HEK293 (cell line): ENCODE measurements around the gene PINLYP.

Experiments used
- AEBP2 ChIP-seq: fragments of 450-650 bp; formaldehyde crosslinking; IDR thresholded peaks from 2 replicates; pipeline ENCODE4 v1.5.1; 2016; ENCODE audit warnings: missing biosample characterization, missing genetic modification characterization, borderline replicate concordance
- ATF2 ChIP-seq: fragments of 450-650 bp; formaldehyde crosslinking; IDR thresholded peaks from 2 replicates; pipeline ENCODE4 v1.5.1; 2016; ENCODE audit warnings: missing biosample characterization, missing genetic modification characterization, low read depth
- FEZF1 ChIP-seq: fragments of 450-650 bp; formaldehyde crosslinking; IDR thresholded peaks from 2 replicates; pipeline ENCODE4 v1.5.1; 2016; ENCODE audit warnings: missing biosample characterization, missing genetic modification characterization
- IKZF3 ChIP-seq: fragments of 450-650 bp; IDR thresholded peaks from 2 replicates; pipeline ENCODE4 v1.5.0; 2018; ENCODE audit warnings: missing biosample characterization, mild to moderate bottlenecking, missing genetic modification characterization, moderate library complexity
- KLF17 ChIP-seq: fragments of 450-650 bp; formaldehyde crosslinking; IDR thresholded peaks from 2 replicates; pipeline ENCODE4 v1.5.1; 2016; ENCODE audit warnings: missing biosample characterization, missing genetic modification characterization
- OVOL3 ChIP-seq: fragments of 450-650 bp; formaldehyde crosslinking; IDR thresholded peaks from 2 replicates; pipeline ENCODE4 v1.5.1; 2016; ENCODE audit warnings: missing biosample characterization, missing genetic modification characterization
- SETDB1 ChIP-seq: IDR thresholded peaks from one replicate; pipeline ENCODE4 v1.6.1; 2017; ENCODE audit warnings: mild to moderate bottlenecking, low read length, moderate library complexity, mixed read lengths; ENCODE audit not compliant: insufficient read length
- TRIM28 ChIP-seq: IDR thresholded peaks from 2 replicates; pipeline ENCODE4 v1.6.1; 2011; ENCODE audit warnings: low read length, control low read depth, borderline replicate concordance
- ZBTB7A ChIP-seq: fragments of 450-650 bp; formaldehyde crosslinking; IDR thresholded peaks from 2 replicates; pipeline ENCODE4 v1.5.1; 2016; ENCODE audit warnings: low read depth, missing biosample characterization, missing genetic modification characterization
- ZFP41 ChIP-seq: fragments of 450-650 bp; formaldehyde crosslinking; IDR thresholded peaks from 2 replicates; pipeline ENCODE4 v1.5.1; 2016; ENCODE audit warnings: missing biosample characterization, missing genetic modification characterization, borderline replicate concordance
- ZIC2 ChIP-seq: fragments of 450-650 bp; formaldehyde crosslinking; IDR thresholded peaks from 2 replicates; pipeline ENCODE4 v1.5.1; 2016; ENCODE audit warnings: missing biosample characterization, missing genetic modification characterization
- ZNF10 ChIP-seq: fragments of 450-650 bp; formaldehyde crosslinking; IDR thresholded peaks from 2 replicates; pipeline ENCODE4 v1.5.1; 2017; ENCODE audit warnings: missing biosample characterization, missing genetic modification characterization
- ZNF133 ChIP-seq: fragments of 450-650 bp; formaldehyde crosslinking; IDR thresholded peaks from 2 replicates; pipeline ENCODE4 v1.5.1; 2016; ENCODE audit warnings: missing biosample characterization, missing genetic modification characterization
- ZNF16 ChIP-seq: fragments of 450-650 bp; formaldehyde crosslinking; IDR thresholded peaks from 2 replicates; pipeline ENCODE4 v1.5.1; 2016; ENCODE audit warnings: low read depth, missing biosample characterization, missing genetic modification characterization
- ZNF184 ChIP-seq: fragments of 450-650 bp; IDR thresholded peaks from 2 replicates; pipeline ENCODE4 v1.5.1; 2018; ENCODE audit warnings: missing biosample characterization, mild to moderate bottlenecking, missing genetic modification characterization
- ZNF266 ChIP-seq: fragments of 450-650 bp; formaldehyde crosslinking; IDR thresholded peaks from 2 replicates; pipeline ENCODE4 v1.5.1; 2016; ENCODE audit warnings: missing biosample characterization, missing genetic modification characterization, low read depth
- ZNF335 ChIP-seq: fragments of 450-650 bp; formaldehyde crosslinking; conservative IDR thresholded peaks from 2 replicates; pipeline ENCODE4 v1.5.1; 2016; ENCODE audit warnings: missing biosample characterization, missing genetic modification characterization
- ZNF350 ChIP-seq: fragments of 450-650 bp; formaldehyde crosslinking; IDR thresholded peaks from 2 replicates; pipeline ENCODE4 v1.5.0; 2017; ENCODE audit warnings: missing biosample characterization, mild to moderate bottlenecking, missing genetic modification characterization
- ZNF391 ChIP-seq: fragments of 450-650 bp; formaldehyde crosslinking; IDR thresholded peaks from 2 replicates; pipeline ENCODE4 v1.5.1; 2016; ENCODE audit warnings: low read depth, missing biosample characterization, missing genetic modification characterization, borderline replicate concordance
- ZNF473 ChIP-seq: fragments of 450-650 bp; formaldehyde crosslinking; IDR thresholded peaks from 2 replicates; pipeline ENCODE4 v1.5.1; 2017; ENCODE audit warnings: missing biosample characterization, missing genetic modification characterization
- ZNF501 ChIP-seq: fragments of 450-650 bp; formaldehyde crosslinking; IDR thresholded peaks from 2 replicates; pipeline ENCODE4 v1.5.1; 2016; ENCODE audit warnings: missing biosample characterization, missing genetic modification characterization
- ZNF529 ChIP-seq: fragments of 450-650 bp; formaldehyde crosslinking; IDR thresholded peaks from 2 replicates; pipeline ENCODE4 v1.5.1; 2017; ENCODE audit warnings: missing genetic modification characterization, missing biosample characterization; ENCODE audit not compliant: insufficient replicate concordance
- ZNF571 ChIP-seq: fragments of 450-650 bp; formaldehyde crosslinking; IDR thresholded peaks from 2 replicates; pipeline ENCODE4 v1.5.0; 2017; ENCODE audit warnings: missing biosample characterization, missing genetic modification characterization
- ZNF610 ChIP-seq: fragments of 450-650 bp; formaldehyde crosslinking; IDR thresholded peaks from 2 replicates; pipeline ENCODE4 v1.5.1; 2016; ENCODE audit warnings: missing biosample characterization, missing genetic modification characterization, borderline replicate concordance
- ZNF621 ChIP-seq: fragments of 450-650 bp; formaldehyde crosslinking; IDR thresholded peaks from 2 replicates; pipeline ENCODE4 v1.5.1; 2017; ENCODE audit warnings: missing biosample characterization, missing genetic modification characterization
- ZNF639 ChIP-seq: fragments of 450-650 bp; formaldehyde crosslinking; IDR thresholded peaks from 2 replicates; pipeline ENCODE4 v1.5.1; 2016; ENCODE audit warnings: missing biosample characterization, missing genetic modification characterization
- ZNF768 ChIP-seq: fragments of 450-650 bp; formaldehyde crosslinking; IDR thresholded peaks from 2 replicates; pipeline ENCODE4 v1.5.1; 2018; ENCODE audit warnings: missing biosample characterization, mild to moderate bottlenecking, missing genetic modification characterization
- ZNF785 ChIP-seq: fragments of 450-650 bp; formaldehyde crosslinking; IDR thresholded peaks from 2 replicates; pipeline ENCODE4 v1.5.1; 2016; ENCODE audit warnings: missing biosample characterization, missing genetic modification characterization
- ZXDB ChIP-seq: fragments of 450-650 bp; formaldehyde crosslinking; IDR thresholded peaks from 2 replicates; pipeline ENCODE4 v1.5.1; 2016; ENCODE audit warnings: missing biosample characterization, missing genetic modification characterization
- TF ChIP-seq, protein P1 (sequence below): fragments of 450-650 bp; formaldehyde crosslinking; conservative IDR thresholded peaks from 2 replicates; pipeline ENCODE4 v1.5.1; 2016; ENCODE audit warnings: low read depth, missing biosample characterization, missing genetic modification characterization

The PINLYP gene

DNA sequence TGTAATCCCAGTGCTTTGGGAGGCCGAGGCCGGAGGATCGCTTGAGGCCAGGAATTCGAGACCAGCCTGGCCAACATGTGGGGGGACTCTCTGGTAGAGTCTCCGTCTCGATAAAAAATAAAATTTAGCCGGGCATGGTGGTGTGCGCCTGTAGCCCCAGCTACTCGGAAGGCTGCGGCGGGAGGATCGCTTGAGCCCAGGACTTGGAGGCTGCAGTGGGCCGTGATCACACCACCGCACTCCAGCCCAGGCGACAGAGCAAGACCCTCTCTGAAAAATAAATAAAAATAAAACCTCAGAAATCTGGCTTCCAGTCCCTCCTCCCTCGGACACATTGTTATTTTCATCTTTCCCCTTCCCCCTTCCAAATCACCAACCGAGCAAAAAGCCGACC is 20.0 kb downstream of the PINLYP start (continued):
- TF ChIP-seq AEBP2, result no peak
- TF ChIP-seq ATF2, result no peak
- TF ChIP-seq FEZF1 (tag by site-specific recombination), result no peak
- TF ChIP-seq ZNF639 (tag by site-specific recombination), result no peak
- no peak; the same call in 1 of the 2 replicates for TF ChIP-seq ZNF768 (tag by site-specific recombination)
- TF ChIP-seq ZNF133 (tag by site-specific recombination), result no peak
- TF ChIP-seq OVOL3, result no peak
- TF ChIP-seq ZNF266 (tag by site-specific recombination), result no peak
- peak; percentile 69; the same call in 1 of the 2 replicates for TF ChIP-seq ZNF10 (tag by site-specific recombination)
- 0 out of 2 replicates have a peak, but pooled peaks have one; percentile 26 for TF ChIP-seq ZNF785 (tag by site-specific recombination)
- peak; percentile 8; the same call in 1 of the 2 replicates for TF ChIP-seq KLF17 (tag by site-specific recombination)
- no peak for TF ChIP-seq ZNF610 (tag by site-specific recombination)
- TF ChIP-seq ZIC2, result 0 out of 2 replicates have a peak, but pooled peaks have one; percentile 55
- TF ChIP-seq ZNF335 (tag by site-specific recombination), result no peak
- TF ChIP-seq ZNF529 (tag by site-specific recombination), result no peak
- no peak for TF ChIP-seq ZNF621 (tag by site-specific recombination)
- TF ChIP-seq TRIM28, result no peak
- TF ChIP-seq ZNF16 (tag by site-specific recombination), result no peak
- TF ChIP-seq, protein P1, sequence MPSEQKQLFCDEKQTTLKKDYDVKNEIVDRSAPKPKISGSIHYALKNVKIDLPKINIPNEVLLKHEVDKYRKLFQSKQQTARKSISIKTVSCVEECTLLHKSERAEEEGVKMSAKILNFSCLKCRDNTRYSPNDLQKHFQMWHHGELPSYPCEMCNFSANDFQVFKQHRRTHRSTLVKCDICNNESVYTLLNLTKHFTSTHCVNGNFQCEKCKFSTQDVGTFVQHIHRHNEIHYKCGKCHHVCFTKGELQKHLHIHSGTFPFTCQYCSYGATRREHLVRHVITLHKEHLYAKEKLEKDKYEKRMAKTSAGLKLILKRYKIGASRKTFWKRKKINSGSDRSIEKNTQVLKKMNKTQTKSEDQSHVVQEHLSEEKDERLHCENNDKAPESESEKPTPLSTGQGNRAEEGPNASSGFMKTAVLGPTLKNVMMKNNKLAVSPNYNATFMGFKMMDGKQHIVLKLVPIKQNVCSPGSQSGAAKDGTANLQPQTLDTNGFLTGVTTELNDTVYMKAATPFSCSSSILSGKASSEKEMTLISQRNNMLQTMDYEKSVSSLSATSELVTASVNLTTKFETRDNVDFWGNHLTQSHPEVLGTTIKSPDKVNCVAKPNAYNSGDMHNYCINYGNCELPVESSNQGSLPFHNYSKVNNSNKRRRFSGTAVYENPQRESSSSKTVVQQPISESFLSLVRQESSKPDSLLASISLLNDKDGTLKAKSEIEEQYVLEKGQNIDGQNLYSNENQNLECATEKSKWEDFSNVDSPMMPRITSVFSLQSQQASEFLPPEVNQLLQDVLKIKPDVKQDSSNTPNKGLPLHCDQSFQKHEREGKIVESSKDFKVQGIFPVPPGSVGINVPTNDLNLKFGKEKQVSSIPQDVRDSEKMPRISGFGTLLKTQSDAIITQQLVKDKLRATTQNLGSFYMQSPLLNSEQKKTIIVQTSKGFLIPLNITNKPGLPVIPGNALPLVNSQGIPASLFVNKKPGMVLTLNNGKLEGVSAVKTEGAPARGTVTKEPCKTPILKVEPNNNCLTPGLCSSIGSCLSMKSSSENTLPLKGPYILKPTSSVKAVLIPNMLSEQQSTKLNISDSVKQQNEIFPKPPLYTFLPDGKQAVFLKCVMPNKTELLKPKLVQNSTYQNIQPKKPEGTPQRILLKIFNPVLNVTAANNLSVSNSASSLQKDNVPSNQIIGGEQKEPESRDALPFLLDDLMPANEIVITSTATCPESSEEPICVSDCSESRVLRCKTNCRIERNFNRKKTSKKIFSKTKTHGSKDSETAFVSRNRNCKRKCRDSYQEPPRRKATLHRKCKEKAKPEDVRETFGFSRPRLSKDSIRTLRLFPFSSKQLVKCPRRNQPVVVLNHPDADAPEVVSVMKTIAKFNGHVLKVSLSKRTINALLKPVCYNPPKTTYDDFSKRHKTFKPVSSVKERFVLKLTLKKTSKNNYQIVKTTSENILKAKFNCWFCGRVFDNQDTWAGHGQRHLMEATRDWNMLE (tag by site-specific recombination), result no peak
- no peak; the same call in 1 of the 2 replicates for TF ChIP-seq ZXDB
- TF ChIP-seq ZNF501 (tag by site-specific recombination), result 0 out of 2 replicates have a peak, but pooled peaks have one; percentile 33
- no peak for TF ChIP-seq SETDB1
- TF ChIP-seq IKZF3 (tag by site-specific recombination), result no peak
- no peak for TF ChIP-seq ZFP41 (tag by site-specific recombination)
- TF ChIP-seq ZNF391 (tag by site-specific recombination), result no peak
- TF ChIP-seq ZNF184, result no peak
- no peak for TF ChIP-seq ZNF473 (tag by site-specific recombination)
- peak; percentile 57; the same call in 1 of the 2 replicates for TF ChIP-seq ZBTB7A (tag by site-specific recombination)
- TF ChIP-seq ZNF350 (tag by site-specific recombination), result no peak
- no peak for TF ChIP-seq ZNF571 (tag by site-specific recombination)
